AG04449 (cell line): ENCODE data around the gene ARNT2.
A peak's percentile ranks its signal among the peaks of the same experiment; 100 is the strongest.

ENCODE experiments used
- CTCF ChIA-PET: fragments of 350-600 bp; formaldehyde crosslinking; extraction: SDS; loops from one replicate; lab custom pipeline; 2021; ENCODE audit warnings: antibody characterized with exemption; lab: Yijun Ruan, JAX
- POLR2A ChIA-PET: fragments of 400-600, 350-600 bp; formaldehyde crosslinking; extraction: SDS; loops from one replicate; lab custom pipeline; 2020; ENCODE audit warnings: antibody characterized with exemption, inconsistent platforms; lab: Yijun Ruan, JAX
- DNase-seq: peaks from one replicate; pipeline ENCODE4 v3.0.0-alpha.2; 2010; ENCODE audit warnings: low read depth, low spot score
- H3K4me3 ChIP-seq: 2 replicates; pipeline ENCODE4 v1.5.1; 2011; ENCODE audit warnings: low read depth, mild to moderate bottlenecking, control low read depth, low read length
- CTCF ChIP-seq: IDR thresholded peaks from one replicate; pipeline ENCODE4 v1.5.1; 2011; ENCODE audit warnings: mild to moderate bottlenecking, moderate library complexity, low read length, control low read depth, inconsistent platforms; ENCODE audit not compliant: insufficient read depth; ENCODE audit errors: missing control alignments

Gene ARNT2

GRCh38 chr15:80585544-80586018, 181.4 kb downstream of the ARNT2 start:
- POLR2A ChIA-PET: no interaction called here
- DNase-seq: no peak
- no peak for TF ChIP-seq CTCF
- no peak overlapping the region for H3K4me3 ChIP-seq
- CTCF ChIA-PET: interaction anchor here (0.6 to 14.4 kb wide), 3 partner anchors 20 to 194 kb away, joined by 3 to 146 read pairs (median 15); partner anchors contain the start of gene CEMIP

GRCh38 chr15:80586161-80586560, 182.0 kb downstream of the ARNT2 start:
- no peak overlapping the region for H3K4me3 ChIP-seq
- no peak for DNase-seq
- no peak for TF ChIP-seq CTCF
- POLR2A ChIA-PET: no interaction called here
- CTCF ChIA-PET: interaction anchor here (2.7 to 14.4 kb wide), 3 partner anchors 20 to 191 kb away, joined by 9 to 146 read pairs (median 15); no protein-coding TSS in a partner anchor

GRCh38 chr15:80587007-80587406, 182.8 kb downstream of the ARNT2 start:
- POLR2A ChIA-PET: no interaction called here
- H3K4me3 ChIP-seq: no peak overlapping the region
- DNase-seq: no peak
- CTCF ChIA-PET: interaction anchor here (2.7 to 14.4 kb wide), 4 partner anchors 21 to 193 kb away, joined by 9 to 146 read pairs (median 16); partner anchors contain the start of gene CEMIP
- no peak for TF ChIP-seq CTCF

GRCh38 chr15:80587816-80588456, 183.8 kb downstream of the ARNT2 start:
- ChIA-PET CTCF (interaction anchor here (2.7 to 14.4 kb wide), 4 partner anchors 22 to 192 kb away, joined by 9 to 146 read pairs (median 16); partner anchors contain the start of gene CEMIP), POLR2A (interaction anchor here (0.8 kb wide), 1 partner anchor 13 kb away, joined by 3 read pairs; no protein-coding TSS in a partner anchor)
- TF ChIP-seq CTCF: no peak
- no peak for DNase-seq
- H3K4me3 ChIP-seq: no peak overlapping the region

- H3K4me3 ChIP-seq: no peak overlapping the region
- TF ChIP-seq CTCF: no peak
- CTCF ChIA-PET: interaction anchor here (1.0 to 14.4 kb wide), 4 partner anchors 23 to 382 kb away, joined by 3 to 146 read pairs (median 12); partner anchors contain the start of gene CEMIP
- DNase-seq: peak; percentile 90
- POLR2A ChIA-PET: interaction anchor here (0.6 to 0.8 kb wide), 2 partner anchors 12 to 196 kb away, joined by 3 read pairs; no protein-coding TSS in a partner anchor
Observed at GRCh38 chr15:80588801-80589200, 184.6 kb downstream of the ARNT2 start.

GRCh38 chr15:80590761-80591355, 186.7 kb downstream of the ARNT2 start:
- DNase-seq: no peak
- no peak overlapping the region for H3K4me3 ChIP-seq
- CTCF ChIA-PET: no interaction called here
- POLR2A ChIA-PET: no interaction called here
- TF ChIP-seq CTCF: no peak
